RWPE2 (cell line): ENCODE results near the gene CROCC.
A peak's percentile ranks its signal among the peaks of the same experiment; 100 is the strongest.

Source experiments
- ATAC-seq: fragments of 200-7000 bp; cut with Tn5 transposase; 3 replicates; pipeline ENCODE4 v1.9.1; 2021; ENCODE audit warnings: low read depth
- DNase-seq: peaks from one replicate; pipeline ENCODE4 v3.0.0-alpha.2; 2020; ENCODE audit warnings: low spot score
- H3K27ac ChIP-seq: fragments of 450-650 bp; 2 replicates; pipeline ENCODE4 v1.5.1; 2017; ENCODE audit warnings: mild to moderate bottlenecking; ENCODE audit not compliant: poor library complexity, severe bottlenecking
- H3K27me3 ChIP-seq: fragments of 250-450 bp; sonication (Bioruptor Pico); 2 replicates; pipeline ENCODE4 v1.5.1; 2021; ENCODE audit warnings: mild to moderate bottlenecking, moderate library complexity; ENCODE audit not compliant: insufficient read depth, poor library complexity, severe bottlenecking
- H3K36me3 ChIP-seq: fragments of 250-450 bp; sonication (Bioruptor Pico); 2 replicates; pipeline ENCODE4 v1.5.1; 2020; ENCODE audit warnings: low read depth, mild to moderate bottlenecking, moderate library complexity
- H3K4me1 ChIP-seq: fragments of 250-450 bp; sonication (Bioruptor Pico); 2 replicates; pipeline ENCODE4 v1.5.1; 2021; ENCODE audit warnings: mild to moderate bottlenecking, moderate library complexity; ENCODE audit not compliant: insufficient read depth, poor library complexity, severe bottlenecking
- H3K4me3 ChIP-seq: fragments of 250-450 bp; sonication (Bioruptor Pico); 2 replicates; pipeline ENCODE4 v1.5.1; 2021; ENCODE audit warnings: mild to moderate bottlenecking, moderate library complexity; ENCODE audit not compliant: severe bottlenecking
- H3K9me3 ChIP-seq: fragments of 250-450 bp; sonication (Bioruptor Pico); 2 replicates; pipeline ENCODE4 v1.5.1; 2021; ENCODE audit warnings: mild to moderate bottlenecking, moderate library complexity; ENCODE audit not compliant: severe bottlenecking
- CTCF ChIP-seq: fragments of 450-650 bp; IDR thresholded peaks from one replicate; pipeline ENCODE4 v1.5.1; 2017; ENCODE audit warnings: mild to moderate bottlenecking, moderate library complexity; ENCODE audit not compliant: poor library complexity, severe bottlenecking

The CROCC gene

GRCh38 chr1:16986560-16986959 lies 64.8 kb downstream of the CROCC start:
- Histone ChIP-seq H3K36me3 (no peaks in the 10 kb centered on the region; the same call in 1 of the 2 replicates), H3K4me3 (no peak overlapping the region), H3K9me3 (no peaks in the 10 kb centered on the region), H3K27ac (no peak overlapping the region), H3K4me1 (peaks cover 6% of the 10 kb centered on the region), H3K27me3 (no peaks in the 10 kb centered on the region)
- DNase-seq (peak; percentile 56), ATAC-seq (no peak)
- TF ChIP-seq CTCF: no peak

GRCh38 chr1:16986962-16987361 lies 65.2 kb downstream of the CROCC start:
- H3K36me3 ChIP-seq: no peaks in the 10 kb centered on the region; the same call in 1 of the 2 replicates
- peak; percentile 38 for TF ChIP-seq CTCF
- no peak overlapping the region for H3K27ac ChIP-seq
- no peaks in the 10 kb centered on the region for H3K27me3 ChIP-seq
- H3K9me3 ChIP-seq: no peaks in the 10 kb centered on the region
- peaks cover 3% of the 10 kb centered on the region for H3K4me1 ChIP-seq
- DNase-seq (peak; percentile 52), ATAC-seq (no peak)
- H3K4me3 ChIP-seq: no peak overlapping the region

DNA sequence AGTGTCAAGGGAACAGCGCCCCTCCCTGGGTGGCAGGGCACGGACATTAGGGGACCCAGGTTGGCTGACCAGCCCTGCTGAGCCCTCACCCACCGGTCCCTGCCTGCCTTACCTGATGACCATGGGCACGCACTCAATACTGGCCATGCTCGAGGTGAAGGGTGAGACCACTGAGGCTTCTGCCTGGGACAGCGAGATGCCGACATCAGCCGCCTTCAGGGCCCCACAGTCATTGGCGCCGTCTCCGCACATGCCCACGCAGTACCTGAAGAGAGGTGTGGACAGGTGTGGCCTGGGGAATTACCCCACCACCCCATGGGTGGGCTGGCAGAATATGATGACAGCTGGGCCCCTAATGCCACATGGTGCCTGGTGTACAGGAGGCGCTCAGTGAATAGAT lies 66.5 kb downstream of the CROCC start:
- ATAC-seq (no peak), DNase-seq (peak; percentile 57)
- H3K27me3 ChIP-seq: no peaks in the 10 kb centered on the region
- H3K4me1 ChIP-seq: peaks cover 3% of the 10 kb centered on the region
- H3K9me3 ChIP-seq: no peaks in the 10 kb centered on the region
- H3K27ac ChIP-seq: no peak overlapping the region
- no peak overlapping the region for H3K4me3 ChIP-seq
- H3K36me3 ChIP-seq: no peaks in the 10 kb centered on the region; the same call in 1 of the 2 replicates
- no peak for TF ChIP-seq CTCF

- H3K4me1 ChIP-seq: no peaks in the 10 kb centered on the region
- H3K36me3 ChIP-seq: no peaks in the 10 kb centered on the region; the same call in 1 of the 2 replicates
- H3K27me3 ChIP-seq: no peaks in the 10 kb centered on the region
- TF ChIP-seq CTCF: no peak
- ATAC-seq: no peak
- DNase-seq: peak; percentile 62
- H3K9me3 ChIP-seq: no peaks in the 10 kb centered on the region
- H3K27ac ChIP-seq: no peak overlapping the region
- no peak overlapping the region for H3K4me3 ChIP-seq
These were observed 68.1 kb downstream of the CROCC start for GRCh38 chr1:16989676-16990391.

- Histone ChIP-seq H3K9me3 (no peaks in the 10 kb centered on the region), H3K27ac (no peak overlapping the region), H3K27me3 (no peaks in the 10 kb centered on the region), H3K4me1 (no peaks in the 10 kb centered on the region), H3K4me3 (no peak overlapping the region), H3K36me3 (no peaks in the 10 kb centered on the region; the same call in 1 of the 2 replicates)
- DNase-seq (peak; percentile 64), ATAC-seq (no peak)
- TF ChIP-seq CTCF: no peak
These were observed 69.8 kb downstream of the CROCC start for GRCh38 chr1:16991571-16991970.
